Measurements from ENCODE around the gene MAML3.

MAML3 gene

DNA sequence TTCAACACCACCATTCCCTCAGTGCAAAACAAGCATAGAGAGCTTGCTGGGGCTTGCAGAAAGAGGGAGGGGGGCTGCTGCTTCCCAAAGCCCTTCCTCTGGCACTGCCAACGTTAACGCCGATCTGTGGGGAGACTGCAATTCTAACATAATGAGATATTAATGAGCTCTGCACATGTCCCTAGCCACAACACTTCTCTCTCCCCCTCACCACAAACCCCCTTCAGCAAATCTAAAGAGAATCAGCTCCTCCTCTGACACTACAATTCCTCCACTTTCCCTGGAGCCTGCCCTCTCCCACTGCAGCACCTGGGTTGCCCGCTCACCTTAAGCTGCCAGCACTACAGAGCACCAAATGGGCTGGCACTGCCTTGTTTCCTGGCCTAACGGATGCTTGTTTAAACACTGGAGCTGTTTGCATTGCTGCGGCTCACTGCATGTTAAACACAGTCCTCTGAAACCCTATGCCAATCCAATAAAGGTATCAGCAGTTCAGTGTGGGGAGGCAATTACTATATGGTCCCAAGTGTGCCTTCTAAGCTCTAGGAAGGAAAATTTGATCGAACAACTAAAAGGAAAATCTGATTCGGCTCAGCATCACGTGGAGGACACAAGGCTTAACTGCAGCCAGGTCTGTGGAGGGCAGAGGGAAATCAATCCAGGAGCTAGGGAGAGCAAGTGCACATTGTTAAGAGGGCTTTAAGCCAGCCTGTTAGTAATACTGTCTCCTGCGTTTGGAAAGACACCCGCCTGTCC, 232.4 kb downstream of the MAML3 start:
- DNase-seq (ENCODE audit: low read depth): no peak

DNA sequence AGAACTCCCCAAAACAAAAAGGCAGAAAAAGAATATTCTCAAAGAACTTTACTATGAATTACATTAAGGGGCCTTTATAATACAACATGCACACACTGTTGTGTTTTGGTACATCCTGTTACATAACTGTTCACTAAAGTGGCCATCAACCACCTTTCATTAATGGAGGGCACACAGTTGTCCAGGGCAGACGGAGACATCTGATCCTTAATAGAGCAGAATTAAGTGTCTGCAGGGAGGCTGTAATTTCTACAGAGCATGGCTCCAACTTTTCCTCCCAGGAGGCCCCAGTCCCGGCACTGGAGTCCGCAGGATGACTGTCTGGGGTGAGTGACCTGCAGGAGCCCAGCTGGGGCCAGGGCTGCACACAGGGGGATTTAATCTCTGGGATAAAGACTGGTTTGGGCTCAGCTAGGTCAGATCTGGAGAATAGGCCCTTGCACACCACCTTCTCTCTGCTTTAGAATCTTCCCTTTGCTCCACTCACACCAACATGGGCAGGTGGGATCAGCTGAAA, 233.4 kb downstream of the MAML3 start:
- DNase-seq (ENCODE audit: low read depth): no peak

GRCh38 chr4:139919521-139919920, 234.5 kb downstream of the MAML3 start:
- no peak for DNase-seq (ENCODE audit: low read depth)

- DNase-seq (ENCODE audit: low read depth): no peak
These were observed 235.0 kb downstream of the MAML3 start for GRCh38 chr4:139919004-139919403.

DNA sequence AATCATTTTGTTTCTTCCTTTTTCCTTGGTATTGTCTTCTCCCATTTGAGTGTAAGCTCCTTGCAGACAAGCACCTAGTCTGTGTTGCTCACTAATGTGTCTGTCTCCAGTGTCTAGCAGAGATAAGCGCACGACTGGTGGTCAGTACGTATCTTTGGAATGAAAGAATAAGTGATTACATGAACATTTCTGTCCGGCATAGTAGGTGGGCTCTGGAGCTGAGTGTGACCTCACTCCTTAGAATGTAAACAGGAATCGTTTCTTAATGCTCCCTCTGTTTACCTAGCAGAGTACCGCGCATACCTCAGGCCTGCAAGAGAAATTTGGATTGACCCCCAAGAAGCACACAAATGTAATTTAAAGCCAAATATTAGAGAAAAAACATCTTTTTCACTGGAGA, 235.4 kb downstream of the MAML3 start:
- DNase-seq (ENCODE audit: low read depth): no peak

GRCh38 chr4:139917896-139918295, 236.1 kb downstream of the MAML3 start:
- DNase-seq (ENCODE audit: low read depth): no peak

DNA sequence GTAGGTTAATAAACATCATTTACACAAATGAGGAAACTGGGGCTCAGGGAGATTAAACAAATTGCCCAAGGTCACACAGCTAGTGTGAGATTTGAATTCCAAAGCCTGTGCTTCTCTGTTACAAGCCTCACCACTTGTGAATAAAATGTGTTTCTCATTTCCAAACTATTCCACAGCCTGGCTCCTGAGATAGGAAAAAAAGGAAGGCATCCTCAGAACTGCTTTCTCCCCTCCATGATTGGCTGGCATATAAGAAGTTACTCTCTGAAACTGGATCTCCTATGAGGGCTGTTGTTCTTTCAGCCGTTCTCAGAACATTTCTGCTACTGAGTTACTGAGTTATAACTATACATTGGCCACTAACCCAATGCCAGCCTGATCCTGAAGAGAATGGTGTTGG, 237.9 kb downstream of the MAML3 start:
- DNase-seq (ENCODE audit: low read depth): no peak

DNA sequence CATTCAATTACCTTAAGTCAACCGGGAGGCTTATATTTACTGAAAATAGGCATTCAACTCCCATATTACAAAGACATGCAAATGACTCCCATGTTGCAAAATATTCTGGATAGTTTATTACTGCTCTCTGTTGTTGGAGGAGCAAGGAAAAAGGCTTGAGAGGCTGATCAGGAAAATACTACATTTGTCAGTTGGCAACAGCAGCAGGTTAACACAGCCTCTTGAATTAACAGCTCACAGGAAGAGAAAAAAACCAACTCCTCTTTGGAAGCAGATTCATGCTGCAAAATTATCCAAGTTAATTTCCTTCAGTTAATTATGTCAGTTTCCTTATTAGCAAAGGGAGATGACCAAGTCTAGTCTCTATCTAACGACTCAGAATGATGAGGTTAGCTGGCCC, 238.9 kb downstream of the MAML3 start:
- no peak for DNase-seq (ENCODE audit: low read depth)

DNA sequence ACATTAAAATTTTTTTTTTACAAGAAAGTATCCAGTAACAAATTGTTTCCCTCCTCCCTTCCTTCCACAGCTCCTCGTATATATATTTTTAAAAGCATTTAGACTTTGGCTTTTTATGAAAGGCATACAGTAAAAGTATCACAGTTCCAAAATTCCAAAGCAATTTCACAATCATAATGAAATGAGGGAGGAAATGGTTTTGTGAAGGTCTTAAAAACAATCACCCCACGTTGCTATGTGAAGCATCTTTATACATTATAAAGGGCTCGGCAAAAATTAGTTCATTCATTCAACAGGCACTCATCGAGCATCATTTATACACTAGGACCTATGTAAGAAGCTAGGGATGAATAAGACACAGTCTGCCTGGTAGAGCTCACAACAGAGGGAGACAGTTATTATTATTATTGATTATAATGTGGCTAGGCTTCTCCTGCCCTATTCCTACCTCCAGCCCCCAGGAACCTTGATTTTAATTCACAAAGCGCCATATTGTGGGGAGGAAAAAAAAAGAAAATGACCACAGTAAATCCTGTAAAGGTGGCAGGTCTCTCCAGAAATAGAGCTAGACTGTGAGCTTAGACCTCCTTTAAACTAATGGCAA, 239.9 kb downstream of the MAML3 start:
- DNase-seq (ENCODE audit: low read depth): no peak

DNA sequence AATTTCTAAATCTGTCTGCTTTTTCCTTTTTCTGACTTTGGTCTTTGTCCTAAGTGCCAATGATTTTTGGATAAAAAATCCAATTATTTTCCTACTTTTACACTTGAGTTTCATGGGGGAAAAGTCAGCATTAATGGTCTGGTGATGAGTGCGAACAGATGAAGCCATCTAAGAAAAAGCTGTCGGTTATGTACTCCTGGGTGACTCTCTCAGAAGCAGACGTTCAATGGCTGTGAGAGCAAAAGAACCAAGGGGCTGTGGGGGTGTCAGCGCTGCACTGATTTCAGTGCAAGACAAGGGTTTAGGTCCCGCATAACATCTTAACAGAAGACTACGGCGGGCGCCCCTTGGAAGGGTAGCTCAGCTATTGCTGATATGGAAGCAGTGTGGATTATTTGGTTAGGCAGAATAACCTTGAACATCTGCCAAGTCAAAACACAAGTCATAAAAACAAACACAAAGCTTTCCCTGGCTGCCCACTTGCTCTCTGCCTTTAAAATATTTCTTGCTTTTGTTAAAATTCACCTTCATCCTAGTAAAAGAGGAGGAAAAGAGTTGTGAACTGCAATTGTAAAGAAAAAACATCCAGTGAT, 240.5 kb downstream of the MAML3 start:
- no peak for DNase-seq (ENCODE audit: low read depth)

- no peak for DNase-seq (ENCODE audit: low read depth)
These were observed 241.5 kb downstream of the MAML3 start for GRCh38 chr4:139912445-139912844.

DNA sequence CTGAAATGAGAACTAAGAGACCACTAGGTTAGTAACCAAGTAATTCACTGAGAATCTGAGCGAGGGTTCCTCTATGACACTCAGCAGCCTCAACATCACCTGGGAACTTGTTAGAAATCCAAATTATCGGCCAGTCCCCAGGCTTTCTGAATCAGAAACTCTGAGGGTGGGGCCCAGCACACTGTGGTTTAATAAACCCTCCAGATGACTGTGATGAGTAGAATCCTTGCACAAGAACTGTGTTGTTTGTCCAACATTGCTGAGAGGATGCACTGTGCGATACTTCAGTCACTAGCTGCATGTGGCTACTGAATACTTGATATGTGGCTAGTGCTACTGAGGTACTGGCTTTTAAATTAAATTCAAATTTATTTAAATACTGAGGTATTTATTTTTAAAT, 243.9 kb downstream of the MAML3 start:
- no peak for DNase-seq (ENCODE audit: low read depth)

DNA sequence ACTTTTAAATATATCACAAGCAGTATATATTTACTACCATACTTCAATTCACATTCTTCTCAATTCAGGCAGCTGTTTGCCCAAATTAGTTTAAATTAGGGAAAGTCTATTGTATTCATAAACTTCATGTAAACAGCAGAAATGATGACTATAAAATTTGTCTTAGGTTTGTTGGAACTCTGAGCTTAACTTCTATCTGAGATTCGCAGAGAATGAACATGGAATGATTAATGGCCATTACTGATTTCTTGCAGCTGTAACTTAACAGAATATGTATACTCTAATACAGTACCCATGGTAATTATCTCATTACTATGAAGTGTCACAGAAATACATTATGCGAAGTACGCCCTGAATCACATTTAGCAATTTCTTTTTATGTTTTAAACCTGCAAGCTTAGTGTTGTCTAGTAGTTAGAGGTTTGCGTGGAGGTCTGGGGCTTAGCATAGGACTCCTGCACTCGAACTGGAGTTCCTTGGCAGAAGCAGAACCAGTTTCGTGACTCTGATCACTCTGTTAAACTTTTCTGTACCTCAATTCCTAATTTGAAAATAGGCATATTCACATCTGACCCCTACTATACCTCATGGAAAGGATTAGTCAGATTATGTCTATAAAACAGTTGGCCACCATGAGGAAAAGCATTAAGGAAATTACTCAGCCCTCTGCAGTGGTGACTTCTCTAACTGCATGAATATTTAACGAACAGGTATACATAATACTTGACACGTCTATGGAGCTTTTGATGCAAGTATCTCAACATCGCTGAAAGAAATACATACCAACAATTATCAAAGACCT, 245.1 kb downstream of the MAML3 start:
- DNase-seq (ENCODE audit: low read depth): no peak

- DNase-seq (ENCODE audit: low read depth): no peak
These were observed 246.8 kb downstream of the MAML3 start for GRCh38 chr4:139907001-139907809.

DNA sequence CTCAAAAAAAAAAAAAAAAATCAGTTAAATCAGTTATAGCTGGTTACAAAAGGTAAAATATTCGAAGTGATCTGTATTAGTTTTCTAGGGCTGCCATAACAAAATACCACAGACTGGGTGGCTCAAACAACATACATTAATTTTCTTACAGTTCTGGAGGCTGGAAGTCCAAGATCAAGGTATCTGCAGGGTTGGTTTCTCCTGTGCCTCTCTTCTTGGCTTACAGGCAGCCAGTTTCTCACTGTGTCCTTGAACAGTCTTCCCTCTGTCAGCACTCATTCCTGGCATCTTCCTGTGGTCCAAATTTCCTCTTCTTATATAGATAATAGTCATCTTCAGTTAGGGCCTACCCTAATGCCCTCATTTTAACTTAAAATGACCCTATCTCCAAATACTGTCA, 248.5 kb downstream of the MAML3 start:
- DNase-seq (ENCODE audit: low read depth): no peak

GRCh38 chr4:139904406-139904805, 249.6 kb downstream of the MAML3 start:
- no peak for DNase-seq (ENCODE audit: low read depth)

DNA sequence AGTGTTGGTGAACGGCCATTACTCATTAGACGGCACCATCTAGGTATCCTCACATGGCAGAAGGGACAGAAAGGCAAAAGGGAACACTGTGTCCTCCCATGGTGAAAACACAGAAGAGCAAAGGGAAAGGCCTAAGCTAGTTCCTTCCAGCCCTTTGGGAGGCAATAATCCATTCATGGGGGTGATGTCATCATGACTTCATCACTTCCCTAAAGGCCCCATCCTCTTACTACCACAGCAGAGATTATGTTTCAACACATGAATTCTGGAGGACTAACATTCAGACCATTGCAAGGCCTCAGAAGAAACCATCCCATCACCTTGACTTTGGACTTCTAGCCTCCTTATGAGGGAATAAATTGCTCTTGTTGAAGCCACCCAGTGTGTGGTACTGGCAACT, 250.1 kb downstream of the MAML3 start:
- no peak for DNase-seq (ENCODE audit: low read depth)

- DNase-seq (ENCODE audit: low read depth): no peak
These were observed 251.4 kb downstream of the MAML3 start for GRCh38 chr4:139902321-139903320.

GRCh38 chr4:139901531-139902320, 252.3 kb downstream of the MAML3 start:
- DNase-seq (ENCODE audit: low read depth): no peak

DNA sequence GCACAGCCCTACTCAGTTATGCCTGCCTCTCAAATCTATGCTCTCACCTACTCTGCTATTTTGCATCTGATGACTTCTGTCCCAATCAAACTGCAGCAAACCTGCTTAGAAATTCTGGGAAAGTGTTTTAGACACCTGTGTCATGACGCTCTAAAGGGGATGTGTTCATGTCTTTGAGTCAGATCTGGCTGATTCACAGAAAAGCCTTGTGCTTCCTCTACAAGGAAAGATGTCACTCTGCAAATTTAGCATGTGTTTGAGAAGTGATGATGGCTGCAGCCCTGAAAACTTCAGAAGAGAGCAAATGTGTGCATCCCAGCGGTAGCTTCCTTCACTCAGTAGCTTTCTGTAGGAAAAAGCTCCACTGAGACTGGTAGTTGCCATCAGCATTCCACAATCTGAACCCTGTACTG, 253.0 kb downstream of the MAML3 start:
- DNase-seq (ENCODE audit: low read depth): no peak
